Keratinocyte (primary cell): ENCODE data around the gene LYRM7. TPM values are rescaled to one million over a fixed set of nuclear protein-coding genes. Genes with fewer than 3 reads are reported as not detected.

Source experiments
- DNase-seq: peaks from one replicate; pipeline ENCODE4 v3.0.0-alpha.2; 2011; ENCODE audit warnings: low read depth, missing footprints, low spot score
- FAIRE-seq: peaks from 2 replicates; lab custom pipeline; 2011; peaks lifted over from hg19 to GRCh38; lab: Jason Lieb, UNC
- H2AFZ ChIP-seq: 2 replicates; pipeline ENCODE4 v1.6.0; 2012; ENCODE audit warnings: low read length, control low read depth, inconsistent platforms; ENCODE audit not compliant: control insufficient read depth
- H3K27ac ChIP-seq: 2 replicates; pipeline ENCODE4 v1.5.1; 2011; ENCODE audit warnings: low read length; ENCODE audit not compliant: control insufficient read depth, insufficient read depth
- H3K27me3 ChIP-seq: 3 replicates; pipeline ENCODE4 v1.6.0; 2011; ENCODE audit warnings: low read length; ENCODE audit not compliant: control insufficient read depth, insufficient read depth; ENCODE audit errors: extremely low read depth
- H3K36me3 ChIP-seq, 2 experiments: 2 replicates in 1 of 2; 3 replicates in 1 of 2; pipeline ENCODE4 v1.5.1; 2011; ENCODE audit warnings: low read length in 2 of 2, mild to moderate bottlenecking in 1 of 2; ENCODE audit not compliant: control insufficient read depth in 2 of 2, insufficient read depth in 2 of 2; ENCODE audit errors: extremely low read depth in 1 of 2
- H3K4me1 ChIP-seq: 3 replicates; pipeline ENCODE4 v1.5.1; 2011; ENCODE audit warnings: low read length; ENCODE audit not compliant: control insufficient read depth, insufficient read depth; ENCODE audit errors: extremely low read depth
- H3K4me2 ChIP-seq: 3 replicates; pipeline ENCODE4 v1.6.0; 2011; ENCODE audit warnings: low read depth, low read length; ENCODE audit not compliant: control insufficient read depth, insufficient read depth; ENCODE audit errors: extremely low read depth
- H3K4me3 ChIP-seq, 3 experiments: fragments of 200-600 bp in 1 of 3; sonication (generic) in 1 of 3; 2 replicates in 2 of 3; 3 replicates in 1 of 3; pipeline ENCODE4 v1.5.1; 2011 to 2016; ENCODE audit warnings: low read length in 3 of 3, mild to moderate bottlenecking in 3 of 3, control low read depth in 2 of 3, inconsistent platforms in 1 of 3, low read depth in 1 of 3, mixed read lengths in 1 of 3, mixed run types in 1 of 3, moderate library complexity in 1 of 3; ENCODE audit not compliant: control insufficient read depth in 2 of 3, insufficient read depth in 2 of 3; ENCODE audit errors: extremely low read depth in 1 of 3
- H3K79me2 ChIP-seq: 2 replicates; pipeline ENCODE4 v1.6.0; 2012; ENCODE audit warnings: low read length; ENCODE audit not compliant: control insufficient read depth, insufficient read depth
- H3K9ac ChIP-seq: 3 replicates; pipeline ENCODE4 v1.6.0; 2011; ENCODE audit warnings: low read length; ENCODE audit not compliant: control insufficient read depth, insufficient read depth; ENCODE audit errors: extremely low read depth
- H3K9me1 ChIP-seq: 3 replicates; pipeline ENCODE4 v1.6.0; 2011; ENCODE audit warnings: low read length; ENCODE audit not compliant: control insufficient read depth, insufficient read depth; ENCODE audit errors: extremely low read depth
- H3K9me3 ChIP-seq: 2 replicates; pipeline ENCODE4 v1.5.1; 2012; ENCODE audit warnings: low read depth, low read length; ENCODE audit not compliant: control insufficient read depth
- H4K20me1 ChIP-seq: 3 replicates; pipeline ENCODE4 v1.6.0; 2011; ENCODE audit warnings: low read length; ENCODE audit not compliant: control insufficient read depth, insufficient read depth; ENCODE audit errors: extremely low read depth
- EZH2 ChIP-seq: IDR thresholded peaks from one replicate; pipeline ENCODE4 v1.6.1; 2012; ENCODE audit warnings: inconsistent platforms, mild to moderate bottlenecking, low read length, moderate library complexity
- dilution Hi-C: fragments of 300-500 bp; cut with MboI; formaldehyde crosslinking; loops from one replicate; pipeline ENCODE4 v1.7.0; 2020; ENCODE audit warnings: low sequenced_read_pairs; ENCODE audit not compliant: extremely low pct_ligation_motif_present
- polyA plus RNA-seq, 5 experiments: library from polyadenylated mRNA; depleted of rRNA in 3 of 5; stranded (reverse) in 3 of 5; stranded (forward) in 1 of 5; unstranded in 1 of 5; fragments of >200 nt; gene quantifications; 1 replicate in 1 of 5; 2 replicates in 3 of 5; 3 replicates in 1 of 5; pipeline versions ENCODE4 v1.2.1 to v1.2.3, GENCODE V29; 2011 to 2012; ENCODE audit warnings: missing spikeins in 2 of 5, low read depth in 1 of 5, low replicate concordance in 1 of 5
- TF ChIP-seq, protein P1 (sequence below), 3 experiments: IDR thresholded peaks in 1 of 3; conservative IDR thresholded peaks in 1 of 3; optimal IDR thresholded peaks in 1 of 3; 2 replicates in 2 of 3; 3 replicates in 1 of 3; pipeline versions ENCODE3 to v1.5.1; 2011; ENCODE audit warnings: low read length in 3 of 3, mild to moderate bottlenecking in 3 of 3, moderate library complexity in 2 of 3, control low read depth in 1 of 3, inconsistent platforms in 1 of 3; ENCODE audit not compliant: insufficient read depth in 2 of 3; ENCODE audit errors: extremely low read depth in 1 of 3

The LYRM7 gene
- polyA plus RNA-seq, 1 donor (not counting 4 experiments of a cell fraction or from before 2014, with no cell fraction given), result 5.5 TPM

- DNase-seq, result no peak
- no peaks in the 10 kb centered on the region for H4K20me1 ChIP-seq
- FAIRE-seq, result no peak
- no peak overlapping the region for H3K27ac ChIP-seq
- H3K4me3 ChIP-seq, result no peak overlapping the region
- no peak overlapping the region for H3K4me2 ChIP-seq
- no peak overlapping the region for H2AFZ ChIP-seq
- H3K27me3 ChIP-seq, result no peaks in the 10 kb centered on the region
- peaks cover 23% of the 10 kb centered on the region for H3K79me2 ChIP-seq
- H3K36me3 ChIP-seq, result peaks cover 0 to 1% of the 10 kb centered on the region in 2 experiments
- no peaks in the 10 kb centered on the region for H3K9me1 ChIP-seq
- H3K9me3 ChIP-seq, result no peaks in the 10 kb centered on the region
- dilution Hi-C loops, result no loop called here
- TF ChIP-seq, protein P1, sequence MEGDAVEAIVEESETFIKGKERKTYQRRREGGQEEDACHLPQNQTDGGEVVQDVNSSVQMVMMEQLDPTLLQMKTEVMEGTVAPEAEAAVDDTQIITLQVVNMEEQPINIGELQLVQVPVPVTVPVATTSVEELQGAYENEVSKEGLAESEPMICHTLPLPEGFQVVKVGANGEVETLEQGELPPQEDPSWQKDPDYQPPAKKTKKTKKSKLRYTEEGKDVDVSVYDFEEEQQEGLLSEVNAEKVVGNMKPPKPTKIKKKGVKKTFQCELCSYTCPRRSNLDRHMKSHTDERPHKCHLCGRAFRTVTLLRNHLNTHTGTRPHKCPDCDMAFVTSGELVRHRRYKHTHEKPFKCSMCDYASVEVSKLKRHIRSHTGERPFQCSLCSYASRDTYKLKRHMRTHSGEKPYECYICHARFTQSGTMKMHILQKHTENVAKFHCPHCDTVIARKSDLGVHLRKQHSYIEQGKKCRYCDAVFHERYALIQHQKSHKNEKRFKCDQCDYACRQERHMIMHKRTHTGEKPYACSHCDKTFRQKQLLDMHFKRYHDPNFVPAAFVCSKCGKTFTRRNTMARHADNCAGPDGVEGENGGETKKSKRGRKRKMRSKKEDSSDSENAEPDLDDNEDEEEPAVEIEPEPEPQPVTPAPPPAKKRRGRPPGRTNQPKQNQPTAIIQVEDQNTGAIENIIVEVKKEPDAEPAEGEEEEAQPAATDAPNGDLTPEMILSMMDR (optimal IDR thresholded peaks at IDR 0.05 in 1 of 3, IDR thresholded peaks at IDR 0.05 in 1 of 3, conservative IDR thresholded peaks at IDR 0.05 in 1 of 3; ENCODE audit: extremely low read depth in 1 of 3, insufficient read depth in 2 of 3, low read length in 3 of 3), result no peak
- TF ChIP-seq EZH2, result no peak
- H3K9ac ChIP-seq, result no peak overlapping the region
- H3K4me1 ChIP-seq, result peaks cover 3% of the 10 kb centered on the region
These were observed 3.1 kb upstream of the LYRM7 start for GRCh38 chr5:131167615-131168014.

DNA sequence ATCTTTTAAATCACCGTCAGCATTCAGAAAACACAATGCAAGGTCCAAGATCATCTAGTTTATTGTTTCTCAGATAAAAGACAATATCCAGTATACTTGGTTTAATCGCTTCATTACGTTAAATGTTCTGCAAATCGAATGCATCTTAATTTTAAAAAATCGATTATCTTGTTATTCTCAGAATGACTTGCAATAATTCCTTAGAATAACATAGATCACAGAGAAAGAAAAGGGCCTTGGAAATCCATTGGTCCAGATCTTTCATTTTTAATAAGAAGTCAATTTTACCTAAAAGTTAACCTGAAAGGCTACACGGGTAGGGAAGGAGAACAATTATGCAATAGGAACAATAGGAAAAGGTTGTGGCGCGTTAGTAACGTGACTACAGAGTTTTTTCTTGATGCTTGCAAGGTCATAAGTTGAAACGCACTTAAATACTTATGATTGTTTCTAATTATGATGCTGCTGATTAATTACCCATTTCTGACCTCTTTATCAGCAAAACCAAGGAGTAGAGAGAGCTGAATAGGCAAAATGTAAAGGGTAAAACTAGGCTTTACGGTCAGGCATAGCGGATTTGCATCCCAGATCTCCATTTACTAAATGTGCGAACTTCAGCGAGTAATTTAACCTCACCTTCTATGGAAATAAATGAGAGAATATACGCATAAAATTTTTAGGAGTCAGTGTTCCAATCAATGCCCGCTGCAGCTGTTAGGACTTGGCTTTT lies 769 bp upstream of the LYRM7 start:
- TF ChIP-seq, protein P1 (optimal IDR thresholded peaks at IDR 0.05 in 1 of 3, IDR thresholded peaks at IDR 0.05 in 1 of 3, conservative IDR thresholded peaks at IDR 0.05 in 1 of 3; ENCODE audit: extremely low read depth in 1 of 3, insufficient read depth in 2 of 3, low read length in 3 of 3), result no peak
- no peak for TF ChIP-seq EZH2
- no peak for FAIRE-seq
- peak overlapping the region; percentile 97 for H3K4me2 ChIP-seq
- H3K79me2 ChIP-seq, result peaks cover under 1% of the 10 kb centered on the region
- H4K20me1 ChIP-seq, result no peaks in the 10 kb centered on the region
- peak overlapping the region; percentile 88 for H2AFZ ChIP-seq
- peak overlapping the region; percentile 65 for H3K27ac ChIP-seq
- no peaks in the 10 kb centered on the region for H3K9me1 ChIP-seq
- no peaks in the 10 kb centered on the region for H3K9me3 ChIP-seq
- H3K4me3 ChIP-seq, result peak overlapping the region; percentile 66 to 79 (median 78)
- dilution Hi-C loops, result no loop called here
- no peaks in the 10 kb centered on the region for H3K27me3 ChIP-seq
- H3K4me1 ChIP-seq, result peaks cover 3% of the 10 kb centered on the region
- DNase-seq, result no peak
- peak overlapping the region; percentile 72 for H3K9ac ChIP-seq
- no peaks in the 10 kb centered on the region for H3K36me3 ChIP-seq
